ENCODE results near the gene MDP1. TPM values are rescaled to one million over a fixed set of nuclear protein-coding genes. Genes with fewer than 3 reads are reported as not detected.
A peak's percentile ranks its signal among the peaks of the same experiment; 100 is the strongest.

MDP1 gene
- total and polyA plus RNA-seq, 2 experiments from 2014 or later, result 39.3 to 70.5 TPM

DNA sequence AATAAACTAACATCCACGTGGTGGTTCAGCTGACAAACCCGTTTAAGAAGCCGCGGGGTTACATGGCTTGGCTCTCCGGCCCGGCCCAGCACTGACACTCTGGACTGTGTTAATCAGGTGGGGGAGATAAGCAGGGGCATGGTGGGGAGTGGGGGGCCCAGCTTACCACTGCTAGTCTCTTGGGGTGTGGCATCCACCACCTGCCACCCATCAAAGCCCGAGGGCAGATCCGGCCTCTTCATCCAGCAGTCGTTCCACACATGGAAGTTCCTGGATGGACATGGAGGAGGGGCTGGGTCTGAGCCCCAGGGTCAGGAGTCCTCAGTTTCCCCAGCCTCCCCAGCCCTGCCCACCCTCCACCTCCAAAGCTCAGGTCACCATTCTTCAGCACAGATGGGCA is 42.3 kb upstream of the MDP1 start:
- Histone ChIP-seq H3K4me3 (no peak overlapping the region), H3K4me1 (ENCODE audit: low read depth) (peaks cover 18% of the 10 kb centered on the region), H3K27me3 (no peaks in the 10 kb centered on the region), H3K36me3 (no peaks in the 10 kb centered on the region), H3K27ac (no peak overlapping the region), H3K9me3 (ENCODE audit: low read depth) (no peaks in the 10 kb centered on the region)
- DNase-seq (ENCODE audit: low read depth in 1 of 2, low spot score in 1 of 2), result no peak
- TF ChIP-seq CTCF (IDR thresholded peaks at IDR 0.05; ENCODE audit: low read depth, low read length), result no peak

DNA sequence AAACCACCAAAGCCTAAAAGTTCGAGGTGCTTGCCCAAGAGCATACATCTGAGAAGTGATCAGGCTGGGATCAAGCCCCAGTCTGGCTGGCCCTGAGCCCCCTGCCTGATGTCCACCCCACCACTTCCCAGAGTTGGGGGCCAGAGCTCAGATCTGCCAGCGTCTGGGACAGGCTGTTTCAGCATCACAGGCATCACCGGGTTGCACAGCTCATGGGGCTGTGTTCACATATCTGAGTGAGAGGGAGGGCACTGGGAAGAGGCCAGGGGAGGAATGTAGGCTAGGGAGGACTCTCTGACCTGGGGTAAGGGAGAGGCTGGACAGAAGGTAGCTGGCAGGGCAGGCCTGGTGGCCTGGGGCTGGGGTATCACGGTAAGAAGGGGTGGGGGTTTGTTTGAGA is 41.1 kb upstream of the MDP1 start:
- Histone ChIP-seq H3K27ac (peak overlapping the region; percentile 74), H3K36me3 (no peaks in the 10 kb centered on the region), H3K4me3 (no peak overlapping the region), H3K4me1 (ENCODE audit: low read depth) (peaks cover 18% of the 10 kb centered on the region), H3K9me3 (ENCODE audit: low read depth) (no peaks in the 10 kb centered on the region), H3K27me3 (no peaks in the 10 kb centered on the region)
- TF ChIP-seq CTCF (IDR thresholded peaks at IDR 0.05; ENCODE audit: low read depth, low read length), result no peak
- DNase-seq (ENCODE audit: low read depth in 1 of 2, low spot score in 1 of 2), result no peak

DNA sequence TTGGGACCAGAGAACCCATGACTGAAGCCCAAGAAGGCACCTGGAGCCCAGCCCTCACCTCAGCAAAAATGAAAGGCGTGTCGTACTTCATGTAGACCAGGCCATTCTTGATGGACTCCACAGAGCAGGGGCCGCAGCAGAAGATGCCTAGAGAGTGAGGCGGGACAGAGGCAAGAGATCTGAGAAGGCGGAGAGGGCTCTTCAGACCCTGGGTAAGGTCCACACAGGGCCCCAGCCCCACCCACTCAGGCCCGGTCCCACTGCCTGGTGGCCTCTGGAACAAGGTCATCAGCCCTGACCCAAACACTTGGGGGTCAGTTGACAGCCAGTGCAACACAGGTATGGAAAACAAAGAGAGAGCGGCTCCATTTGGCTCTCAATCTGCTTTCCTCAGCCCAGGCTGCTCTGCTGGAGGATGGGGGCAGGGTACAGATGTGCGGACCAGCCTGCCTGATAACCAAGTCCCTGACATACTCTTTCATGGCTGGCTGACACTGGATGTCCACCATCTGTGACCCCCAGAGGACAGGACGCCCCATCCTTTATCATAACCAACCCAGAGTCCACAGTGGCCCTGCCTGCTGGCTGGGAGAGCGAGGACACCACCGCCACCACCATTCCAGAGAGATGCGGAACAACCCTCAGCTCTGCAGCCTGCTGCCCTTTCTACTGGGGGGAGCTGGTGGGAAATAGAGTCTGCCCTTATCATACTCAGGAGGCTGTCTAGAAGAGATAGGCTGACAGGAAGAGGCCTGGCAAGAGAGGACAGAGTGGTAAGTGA is 40.3 kb upstream of the MDP1 start:
- Histone ChIP-seq H3K27me3 (no peaks in the 10 kb centered on the region), H3K27ac (no peak overlapping the region), H3K9me3 (ENCODE audit: low read depth) (no peaks in the 10 kb centered on the region), H3K4me3 (no peak overlapping the region), H3K36me3 (no peaks in the 10 kb centered on the region), H3K4me1 (ENCODE audit: low read depth) (peaks cover 18% of the 10 kb centered on the region)
- no peak for TF ChIP-seq CTCF (IDR thresholded peaks at IDR 0.05; ENCODE audit: low read depth, low read length)
- DNase-seq (ENCODE audit: low read depth in 1 of 2, low spot score in 1 of 2), result no peak

DNA sequence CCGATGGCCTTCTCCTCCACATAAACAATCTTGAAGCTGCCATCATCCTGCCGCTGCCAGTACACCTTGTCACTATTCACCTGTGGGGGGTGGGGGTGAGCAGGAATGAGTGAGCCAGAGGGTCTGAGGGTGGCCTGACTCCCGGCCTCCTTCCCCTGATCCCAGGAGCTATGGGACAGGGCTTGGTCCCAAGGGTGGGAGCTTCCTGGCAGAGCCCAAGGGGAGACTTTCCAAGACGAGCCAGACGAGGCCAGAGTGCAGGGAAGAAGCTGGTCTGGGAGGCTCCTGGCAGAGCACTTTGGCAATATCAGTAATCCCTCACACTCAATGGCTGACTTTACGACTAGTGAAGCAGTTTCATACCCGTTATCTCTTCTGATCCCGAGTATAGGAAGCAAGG is 39.6 kb upstream of the MDP1 start:
- no peaks in the 10 kb centered on the region for H3K9me3 ChIP-seq (ENCODE audit: low read depth)
- no peak for TF ChIP-seq CTCF (IDR thresholded peaks at IDR 0.05; ENCODE audit: low read depth, low read length)
- H3K27ac ChIP-seq, result no peak overlapping the region
- no peaks in the 10 kb centered on the region for H3K36me3 ChIP-seq
- DNase-seq (ENCODE audit: low read depth in 1 of 2, low spot score in 1 of 2), result no peak
- H3K4me3 ChIP-seq, result no peak overlapping the region
- H3K4me1 ChIP-seq (ENCODE audit: low read depth), result peaks cover 18% of the 10 kb centered on the region
- no peaks in the 10 kb centered on the region for H3K27me3 ChIP-seq

GRCh38 chr14:24254630-24255392 is 38.9 kb upstream of the MDP1 start:
- no peak for TF ChIP-seq CTCF (IDR thresholded peaks at IDR 0.05; ENCODE audit: low read depth, low read length)
- Histone ChIP-seq H3K4me1 (ENCODE audit: low read depth) (peaks cover 18% of the 10 kb centered on the region), H3K27ac (no peak overlapping the region), H3K27me3 (no peaks in the 10 kb centered on the region), H3K36me3 (no peaks in the 10 kb centered on the region), H3K9me3 (ENCODE audit: low read depth) (no peaks in the 10 kb centered on the region), H3K4me3 (no peak overlapping the region)
- DNase-seq (ENCODE audit: low read depth in 1 of 2, low spot score in 1 of 2), result no peak

Measured in cardiac muscle cell (in vitro differentiated cells and primary cell).